LNCaP clone FGC (cell line): ENCODE data around the gene ZFAND4.

Experiments
- DNase-seq: peaks from one replicate; pipeline ENCODE4 v3.0.0-alpha.2; 2011; ENCODE audit warnings: low read depth
- H3K4me3 ChIP-seq: 2 replicates; pipeline ENCODE4 v1.5.1; 2011; ENCODE audit warnings: mild to moderate bottlenecking, low read depth, low read length, control low read depth
- TF ChIP-seq, protein P1 (sequence below): IDR thresholded peaks from 2 replicates; pipeline ENCODE4 v1.5.1; 2012; ENCODE audit warnings: mild to moderate bottlenecking; ENCODE audit not compliant: control insufficient read depth, insufficient read depth; ENCODE audit errors: extremely low read depth

Gene ZFAND4

DNA sequence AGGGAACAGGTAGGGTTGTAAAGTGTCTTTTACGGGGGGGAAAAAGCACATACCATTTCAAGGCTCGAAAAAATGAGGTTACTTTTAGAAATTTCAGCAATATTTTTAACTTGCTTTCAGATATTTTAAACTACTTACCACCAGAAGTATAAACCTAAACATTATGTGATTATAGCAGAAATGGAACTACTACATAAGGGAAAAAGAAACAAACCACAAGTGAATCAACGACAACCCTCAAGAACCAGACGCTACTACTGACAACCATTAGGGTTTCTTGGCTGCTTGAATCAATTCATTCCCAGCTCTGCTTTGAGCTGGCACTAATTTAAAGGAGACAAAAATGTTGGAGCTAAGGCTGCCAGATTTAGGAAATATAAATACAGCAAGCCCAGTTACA lies 80.1 kb downstream of the ZFAND4 start:
- TF ChIP-seq, protein P1, sequence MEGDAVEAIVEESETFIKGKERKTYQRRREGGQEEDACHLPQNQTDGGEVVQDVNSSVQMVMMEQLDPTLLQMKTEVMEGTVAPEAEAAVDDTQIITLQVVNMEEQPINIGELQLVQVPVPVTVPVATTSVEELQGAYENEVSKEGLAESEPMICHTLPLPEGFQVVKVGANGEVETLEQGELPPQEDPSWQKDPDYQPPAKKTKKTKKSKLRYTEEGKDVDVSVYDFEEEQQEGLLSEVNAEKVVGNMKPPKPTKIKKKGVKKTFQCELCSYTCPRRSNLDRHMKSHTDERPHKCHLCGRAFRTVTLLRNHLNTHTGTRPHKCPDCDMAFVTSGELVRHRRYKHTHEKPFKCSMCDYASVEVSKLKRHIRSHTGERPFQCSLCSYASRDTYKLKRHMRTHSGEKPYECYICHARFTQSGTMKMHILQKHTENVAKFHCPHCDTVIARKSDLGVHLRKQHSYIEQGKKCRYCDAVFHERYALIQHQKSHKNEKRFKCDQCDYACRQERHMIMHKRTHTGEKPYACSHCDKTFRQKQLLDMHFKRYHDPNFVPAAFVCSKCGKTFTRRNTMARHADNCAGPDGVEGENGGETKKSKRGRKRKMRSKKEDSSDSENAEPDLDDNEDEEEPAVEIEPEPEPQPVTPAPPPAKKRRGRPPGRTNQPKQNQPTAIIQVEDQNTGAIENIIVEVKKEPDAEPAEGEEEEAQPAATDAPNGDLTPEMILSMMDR, result no peak
- H3K4me3 ChIP-seq, result no peak overlapping the region
- DNase-seq, result no peak

DNA sequence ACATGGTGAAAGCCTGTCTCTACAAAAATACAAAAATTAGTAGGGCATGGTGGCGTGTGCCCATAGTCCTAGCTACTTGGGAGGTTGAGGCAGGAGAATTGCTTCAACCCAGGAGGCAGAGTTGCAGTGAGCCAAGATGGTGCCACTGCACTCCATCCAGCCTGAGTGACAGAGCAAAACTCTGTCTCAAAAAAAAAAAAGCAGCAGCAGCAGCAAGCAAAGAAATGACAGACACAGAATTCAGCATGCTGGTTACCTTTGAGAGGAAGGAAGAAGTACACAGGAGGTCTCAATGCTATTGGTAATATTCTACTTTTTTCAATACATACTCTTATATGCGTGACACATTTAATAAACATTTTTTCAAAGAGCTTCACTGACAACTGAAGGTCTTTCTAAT lies 81.3 kb downstream of the ZFAND4 start:
- TF ChIP-seq, protein P1, result no peak
- H3K4me3 ChIP-seq, result no peak overlapping the region
- DNase-seq, result no peak

DNA sequence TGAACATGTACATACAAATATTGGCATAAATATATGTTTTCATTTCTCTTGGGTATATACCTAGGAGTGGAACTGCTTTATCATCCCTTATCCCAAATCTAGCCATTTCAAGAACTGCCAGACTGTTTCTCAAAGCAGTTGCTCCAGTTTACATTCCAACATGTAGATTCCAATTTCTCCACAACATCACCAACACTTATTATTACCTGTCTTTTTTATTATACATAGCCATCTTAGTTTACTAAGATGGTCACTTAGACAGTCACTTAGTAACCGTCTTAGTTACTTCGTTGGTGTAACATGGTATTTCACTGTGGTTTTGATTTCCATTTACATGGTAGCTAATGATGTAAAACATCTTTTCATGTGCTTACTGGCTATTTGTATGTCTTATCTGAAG lies 82.7 kb downstream of the ZFAND4 start:
- H3K4me3 ChIP-seq, result no peak overlapping the region
- no peak for DNase-seq
- TF ChIP-seq, protein P1, result no peak

DNA sequence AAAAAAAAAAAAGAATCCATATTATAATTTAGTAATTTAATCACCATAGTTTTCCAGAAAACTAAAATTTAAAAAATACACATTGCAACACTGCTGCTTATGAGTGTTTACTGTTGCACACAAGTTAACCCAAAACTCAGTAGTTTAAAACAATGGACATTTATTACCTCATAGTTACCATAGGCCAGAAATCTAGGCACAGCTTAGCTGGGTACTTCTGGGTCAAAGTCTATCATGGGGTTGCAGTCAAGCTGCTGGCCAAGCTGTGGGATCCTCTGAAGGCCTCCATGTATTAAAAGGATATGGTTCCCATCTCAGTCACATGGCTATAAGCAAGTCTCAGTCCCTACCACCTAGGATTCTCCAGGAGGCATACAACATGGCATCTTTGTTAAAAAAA lies 83.6 kb downstream of the ZFAND4 start:
- TF ChIP-seq, protein P1, result no peak
- H3K4me3 ChIP-seq, result no peak overlapping the region
- no peak for DNase-seq

DNA sequence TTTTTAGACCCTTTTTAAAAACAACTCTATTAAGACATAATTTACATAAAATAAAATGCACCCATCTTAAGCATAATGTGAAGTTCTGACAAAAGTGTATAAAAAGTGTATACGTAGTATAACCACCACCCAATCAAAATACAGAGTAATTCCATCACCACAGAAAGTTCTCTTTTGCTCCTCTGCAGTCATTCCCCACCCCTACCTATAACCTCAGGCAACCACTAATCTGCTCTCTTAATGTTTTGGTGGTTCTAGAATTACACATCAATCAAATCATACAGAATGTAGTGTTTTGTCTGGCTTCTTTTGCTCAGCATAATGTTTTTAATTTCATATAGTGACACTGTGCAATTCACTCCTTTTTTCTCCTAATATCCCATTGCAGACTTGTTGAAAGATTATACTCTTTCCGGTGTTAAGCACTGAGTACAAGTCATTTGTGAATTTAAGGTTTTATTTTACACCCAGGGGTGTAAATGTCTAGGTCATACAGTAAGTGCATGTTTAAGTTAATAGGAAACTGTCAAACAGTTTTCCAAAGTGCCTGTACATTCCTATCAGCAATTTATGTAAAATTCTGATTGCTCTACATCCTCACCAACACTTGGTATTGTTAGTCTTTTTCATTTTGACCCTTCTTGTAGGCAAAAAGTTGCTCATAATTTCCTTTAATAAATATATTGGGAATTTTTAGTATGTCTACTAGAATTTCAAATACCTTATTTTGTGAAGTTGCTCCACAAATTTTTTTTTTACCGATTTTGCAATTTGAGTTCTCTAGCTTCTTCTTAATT lies 86.3 kb downstream of the ZFAND4 start:
- TF ChIP-seq, protein P1, result no peak
- no peak for DNase-seq
- H3K4me3 ChIP-seq, result no peak overlapping the region

DNA sequence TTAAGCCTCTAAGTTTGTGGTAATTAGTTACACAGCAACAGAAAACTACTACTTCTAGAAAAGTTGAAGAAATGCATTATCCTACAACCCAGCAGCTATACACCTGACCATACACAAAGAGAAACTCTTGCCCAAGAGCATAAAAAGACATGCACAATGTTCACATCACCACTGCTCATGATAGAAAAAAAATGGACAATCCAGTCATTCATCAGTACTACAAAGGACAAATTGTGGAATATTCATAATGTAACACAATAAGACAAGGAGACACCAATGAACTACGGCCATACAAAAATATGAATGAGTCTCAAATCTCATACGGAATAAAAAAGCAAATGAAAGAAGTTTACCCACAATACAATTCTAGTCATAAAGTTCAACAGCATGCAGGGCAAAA lies 87.4 kb downstream of the ZFAND4 start:
- H3K4me3 ChIP-seq, result no peak overlapping the region
- DNase-seq, result no peak
- TF ChIP-seq, protein P1, result no peak

DNA sequence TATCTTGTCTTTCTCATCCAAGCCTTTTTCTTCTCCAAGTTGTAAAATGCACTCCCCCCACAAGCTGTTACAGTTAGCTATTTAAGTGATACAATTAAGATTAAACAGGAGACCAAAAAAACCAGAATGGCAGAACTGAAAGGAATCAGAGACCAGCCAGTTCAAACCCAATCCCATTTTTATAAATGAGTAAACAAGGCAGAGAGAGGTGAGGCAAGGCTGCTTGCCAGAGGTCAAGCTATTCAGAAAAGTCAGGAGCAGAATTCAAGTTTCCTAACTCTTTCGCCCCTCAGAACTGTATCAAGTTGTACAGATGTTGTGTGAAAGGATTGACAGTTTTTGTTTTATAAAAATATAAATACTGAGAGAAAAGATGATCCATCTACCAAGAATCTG lies 90.2 kb downstream of the ZFAND4 start:
- no peak overlapping the region for H3K4me3 ChIP-seq
- TF ChIP-seq, protein P1, result no peak
- no peak for DNase-seq
